Tibial artery (tissue), 4 donors: Measurements from ENCODE around the gene RUVBL1.

Experiments used
- DNase-seq, 2 donors: peaks; one replicate each; pipeline ENCODE4 v3.0.0-alpha.2; 2019
- H3K27ac ChIP-seq, 2 donors: fragments of 200-600 bp; sonication (generic) in 1 of 2; 1 replicate in 1 of 2; 2 replicates in 1 of 2; pipeline ENCODE4 v1.5.1; 2018 to 2019; ENCODE audit warnings: mild to moderate bottlenecking in 1 of 2
- H3K27me3 ChIP-seq, 2 donors: fragments of 200-600 bp; sonication (generic) in 1 of 2; one replicate each; pipeline versions ENCODE4 v1.5.1 to v1.6.0; 2016 to 2019
- H3K36me3 ChIP-seq, 3 donors: fragments of 200-600 bp; sonication (generic) in 2 of 3; one replicate each; pipeline ENCODE4 v1.5.1; 2016 to 2019; ENCODE audit warnings: mild to moderate bottlenecking in 2 of 3
- H3K4me1 ChIP-seq, 4 donors: fragments of 200-600 bp; sonication (generic) in 2 of 4; 1 replicate in 3 of 4; 2 replicates in 1 of 4; pipeline ENCODE4 v1.5.1; 2016 to 2019
- H3K4me3 ChIP-seq, 2 donors: fragments of 200-600 bp; sonication (generic) in 1 of 2; 1 replicate in 1 of 2; 2 replicates in 1 of 2; pipeline ENCODE4 v1.5.1; 2018 to 2019; ENCODE audit warnings: mild to moderate bottlenecking in 2 of 2
- H3K9me3 ChIP-seq, 3 donors: fragments of 200-600 bp; sonication (generic) in 1 of 3; one replicate each; pipeline ENCODE4 v1.5.1; 2016 to 2019
- CTCF ChIP-seq, 2 experiments: fragments of 200-600 bp in 1 of 2; fragments of 450-650 bp in 1 of 2; IDR thresholded peaks; one replicate each; pipeline ENCODE4 v1.5.1; 2017 to 2019; ENCODE audit warnings: antibody characterized with exemption in 2 of 2, mild to moderate bottlenecking in 1 of 2, moderate library complexity in 1 of 2
- intact Hi-C: fragments of 100-400 bp; cut with DNase I; formaldehyde crosslinking; loops from one replicate; pipeline ENCODE4 v1.15.0; 2023; ENCODE audit warnings: low total_unique reads

RUVBL1 gene

DNA sequence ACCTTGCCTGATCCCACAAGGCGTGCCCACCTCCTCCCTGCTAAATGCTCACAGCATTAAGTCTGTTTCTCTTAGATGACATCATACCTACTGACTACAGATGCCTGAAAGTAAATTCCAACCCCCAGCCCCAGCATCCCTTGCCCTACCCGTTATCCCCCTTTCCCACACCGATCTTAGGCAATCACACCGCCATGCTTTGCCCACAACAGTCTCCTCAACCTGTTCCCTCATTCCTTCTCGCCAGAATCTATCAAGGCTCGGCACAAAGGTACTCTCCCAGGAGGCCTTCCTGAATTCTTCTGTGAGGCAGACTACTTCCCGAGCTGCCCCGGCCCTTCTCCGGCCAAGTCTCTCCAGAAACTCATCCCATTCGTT lies 72.2 kb downstream of the RUVBL1 start:
- H3K27me3 ChIP-seq = no peaks in the 10 kb centered on the region
- H3K36me3 ChIP-seq = peaks cover 6 to 17% (median 9%) of the 10 kb centered on the region in 3 donors
- peak overlapping the region; percentile 79 to 83 for H3K4me3 ChIP-seq
- H3K27ac ChIP-seq = peak overlapping the region; percentile 89 to 90
- no peak for TF ChIP-seq CTCF (IDR thresholded peaks at IDR 0.05)
- peaks cover 0 to 36% (median 27%) of the 10 kb centered on the region in 4 donors for H3K4me1 ChIP-seq
- intact Hi-C loops = no loop called here
- no peak for DNase-seq
- H3K9me3 ChIP-seq = no peaks in the 10 kb centered on the region

- intact Hi-C loops = no loop called here
- Histone ChIP-seq H3K4me1 (peaks cover 0 to 35% (median 26%) of the 10 kb centered on the region in 4 donors), H3K36me3 (peaks cover 6 to 8% (median 6%) of the 10 kb centered on the region in 3 donors), H3K4me3 (no peak overlapping the region), H3K27ac (no peak overlapping the region), H3K27me3 (no peaks in the 10 kb centered on the region), H3K9me3 (no peaks in the 10 kb centered on the region)
- no peak for DNase-seq
- no peak for TF ChIP-seq CTCF (IDR thresholded peaks at IDR 0.05)
Measured at GRCh38 chr3:128050597-128050996, 73.0 kb downstream of the RUVBL1 start.

GRCh38 chr3:128041344-128041743 lies 82.3 kb downstream of the RUVBL1 start:
- no peak for TF ChIP-seq CTCF (IDR thresholded peaks at IDR 0.05)
- Histone ChIP-seq H3K27ac (no peak overlapping the region), H3K36me3 (no peaks in the 10 kb centered on the region), H3K27me3 (no peaks in the 10 kb centered on the region), H3K9me3 (no peaks in the 10 kb centered on the region), H3K4me1 (no peaks in the 10 kb centered on the region), H3K4me3 (no peak overlapping the region)
- no peak for DNase-seq
- intact Hi-C loops = no loop called here

DNA sequence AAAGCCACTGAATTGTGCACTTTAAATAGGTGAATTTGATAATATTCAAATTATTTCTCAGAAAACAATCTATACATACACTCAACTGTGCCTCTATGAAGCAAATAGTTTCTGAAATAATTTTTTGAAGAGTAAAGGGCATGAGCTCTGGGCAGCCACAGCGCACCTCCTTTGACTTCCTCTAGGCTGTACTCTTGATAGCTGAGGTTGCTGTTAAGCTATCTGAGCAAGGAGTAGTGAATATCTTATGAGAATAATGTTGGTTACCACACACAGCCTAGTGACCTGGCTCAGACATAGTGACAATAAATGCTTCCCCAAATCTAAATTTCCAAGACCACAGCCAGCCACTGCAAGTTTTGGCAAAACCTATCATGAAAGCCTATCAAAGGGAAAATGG lies 83.0 kb downstream of the RUVBL1 start:
- TF ChIP-seq CTCF (IDR thresholded peaks at IDR 0.05) = no peak
- intact Hi-C loops = no loop called here
- no peaks in the 10 kb centered on the region for H3K4me1 ChIP-seq
- no peaks in the 10 kb centered on the region for H3K27me3 ChIP-seq
- no peaks in the 10 kb centered on the region for H3K9me3 ChIP-seq
- no peak overlapping the region for H3K4me3 ChIP-seq
- no peak for DNase-seq
- H3K27ac ChIP-seq = no peak overlapping the region
- no peaks in the 10 kb centered on the region for H3K36me3 ChIP-seq

- Histone ChIP-seq H3K4me3 (no peak overlapping the region), H3K36me3 (no peaks in the 10 kb centered on the region), H3K27ac (no peak overlapping the region), H3K27me3 (no peaks in the 10 kb centered on the region), H3K9me3 (no peaks in the 10 kb centered on the region), H3K4me1 (no peaks in the 10 kb centered on the region)
- TF ChIP-seq CTCF (IDR thresholded peaks at IDR 0.05) = no peak
- DNase-seq = no peak
- intact Hi-C loops = no loop called here
Measured at GRCh38 chr3:128040041-128040440, 83.6 kb downstream of the RUVBL1 start.

GRCh38 chr3:128036119-128036518 lies 87.5 kb downstream of the RUVBL1 start:
- TF ChIP-seq CTCF (IDR thresholded peaks at IDR 0.05) = no peak
- no peaks in the 10 kb centered on the region for H3K27me3 ChIP-seq
- intact Hi-C loops = no loop called here
- H3K27ac ChIP-seq = no peak overlapping the region
- H3K9me3 ChIP-seq = no peaks in the 10 kb centered on the region
- no peak for DNase-seq
- no peaks in the 10 kb centered on the region for H3K36me3 ChIP-seq
- H3K4me1 ChIP-seq = no peaks in the 10 kb centered on the region
- no peak overlapping the region for H3K4me3 ChIP-seq
